HG03196 (cell line): Measurements from ENCODE around the gene SF3A2.

Experiments
- ATAC-seq: cut with Tn5 transposase; IDR thresholded peaks from one replicate; pipeline ENCODE4 v1.9.1; 2021; ENCODE audit not compliant: unreplicated experiment

Gene SF3A2

DNA sequence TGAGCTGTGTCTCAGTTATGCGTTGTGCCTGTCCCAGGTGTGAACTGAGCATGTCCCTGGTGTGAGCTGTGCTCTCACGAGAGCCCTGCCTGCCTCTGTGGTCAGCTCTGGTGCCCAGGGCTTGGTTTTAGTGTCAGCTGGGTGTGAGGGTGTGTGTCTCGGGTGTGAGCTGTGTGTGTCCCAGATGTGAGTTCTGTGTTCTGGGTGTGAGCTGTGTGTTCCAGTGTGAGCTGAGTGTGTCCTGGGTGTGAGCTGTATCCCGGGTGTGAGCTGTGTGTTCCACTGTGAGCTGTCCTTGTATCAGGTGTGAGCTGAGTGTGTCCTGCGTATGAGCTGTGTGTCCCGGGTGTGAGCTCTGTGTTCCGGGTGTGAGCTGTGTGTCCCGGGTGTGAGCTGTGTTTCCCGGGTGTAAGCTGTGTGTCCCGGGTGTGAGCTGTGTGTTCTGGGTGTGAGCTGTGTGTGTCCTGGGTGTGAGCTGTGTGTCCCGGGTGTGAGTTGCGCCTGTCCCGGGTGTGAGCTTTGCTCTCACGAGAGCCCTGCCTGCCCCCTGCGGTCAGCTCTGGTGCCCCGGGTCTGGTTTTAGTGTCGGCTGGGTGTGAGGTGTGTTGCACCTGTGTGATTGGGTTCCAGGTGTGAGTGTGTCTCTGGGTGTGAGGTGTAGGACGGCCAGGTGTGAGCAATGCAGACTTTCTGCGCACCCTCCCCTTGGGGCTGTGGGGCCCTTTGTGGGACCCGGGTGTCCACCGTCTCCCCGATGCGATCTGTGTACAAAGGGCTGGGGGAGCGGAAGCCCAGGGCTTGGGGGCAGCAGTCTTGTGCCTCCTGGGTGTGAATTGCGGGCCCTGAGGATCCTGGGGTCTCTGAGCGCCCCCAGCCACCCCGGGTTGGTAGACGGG lies 52.4 kb downstream of the SF3A2 start:
- no peak for ATAC-seq

DNA sequence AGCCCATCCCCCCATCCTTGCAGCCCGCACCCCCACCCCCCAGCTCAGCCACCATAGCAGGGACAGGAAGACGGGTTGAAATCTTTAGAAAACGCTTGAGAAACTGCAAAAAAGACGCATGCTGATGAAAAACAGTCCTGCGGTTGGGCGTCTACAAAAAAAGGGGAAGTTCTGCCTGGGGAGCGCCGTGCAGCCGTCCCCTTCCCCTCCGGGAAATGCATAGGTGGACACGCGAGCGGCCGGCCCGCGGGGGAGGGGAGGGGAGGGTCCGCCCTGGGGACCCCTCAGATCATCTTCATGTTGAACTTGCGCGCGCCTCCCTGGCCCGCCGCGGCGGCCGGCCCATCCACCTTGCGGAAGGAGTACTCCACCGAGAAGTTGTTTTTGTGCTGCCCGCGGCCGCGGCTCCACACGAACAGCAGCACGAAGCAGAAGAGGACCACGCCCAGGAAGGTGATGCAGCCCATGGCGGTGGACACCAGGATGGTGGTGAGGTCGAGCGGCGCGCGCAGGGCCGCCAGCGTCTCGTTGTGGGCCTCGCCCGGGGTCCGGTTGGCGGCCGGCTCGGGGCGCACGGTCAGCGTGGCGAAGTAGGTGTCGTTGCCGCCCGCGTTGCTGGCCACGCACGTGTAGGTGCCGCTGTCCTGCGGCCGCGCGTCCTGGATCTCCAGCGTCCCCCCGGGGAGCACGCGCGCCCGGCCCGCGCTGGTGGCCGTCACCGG lies 53.3 kb downstream of the SF3A2 start:
- ATAC-seq, result no peak

DNA sequence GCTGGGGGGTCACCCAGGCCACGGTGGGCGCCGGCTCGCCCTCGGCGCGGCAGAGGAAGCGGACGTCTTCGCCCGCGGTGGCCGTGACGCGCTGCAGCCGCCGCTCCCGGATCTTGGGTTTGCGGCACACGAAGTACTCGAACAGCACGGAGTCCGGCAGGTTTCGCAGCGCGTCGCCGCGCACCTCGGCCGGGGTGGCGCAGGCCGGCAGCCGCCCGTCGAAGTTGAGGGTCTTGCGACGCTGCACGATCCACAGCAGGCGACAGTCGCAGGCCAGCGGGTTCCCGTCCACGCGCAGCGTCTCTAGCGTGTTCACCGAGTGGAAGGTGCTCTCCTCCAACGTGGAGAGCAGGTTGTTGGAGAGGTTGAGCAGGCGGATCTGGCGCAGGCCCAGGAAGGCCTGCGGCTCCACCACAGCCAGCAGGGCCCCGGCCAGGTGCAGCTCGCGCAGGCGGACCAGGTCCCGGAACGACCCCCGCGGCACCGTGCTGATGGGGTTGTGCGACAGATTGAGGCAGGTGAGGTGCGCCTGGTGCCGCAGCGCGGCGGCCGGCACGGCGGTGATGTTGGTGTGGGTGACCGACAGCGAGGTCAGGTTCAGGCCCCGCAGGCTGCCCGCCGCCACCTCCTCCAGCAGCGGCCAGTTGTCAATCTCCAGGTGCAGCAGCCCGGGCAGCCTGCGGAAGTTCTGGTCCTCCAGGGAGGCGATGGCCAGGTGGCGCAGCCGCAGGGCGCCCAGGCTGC lies 54.0 kb downstream of the SF3A2 start:
- no peak for ATAC-seq

DNA sequence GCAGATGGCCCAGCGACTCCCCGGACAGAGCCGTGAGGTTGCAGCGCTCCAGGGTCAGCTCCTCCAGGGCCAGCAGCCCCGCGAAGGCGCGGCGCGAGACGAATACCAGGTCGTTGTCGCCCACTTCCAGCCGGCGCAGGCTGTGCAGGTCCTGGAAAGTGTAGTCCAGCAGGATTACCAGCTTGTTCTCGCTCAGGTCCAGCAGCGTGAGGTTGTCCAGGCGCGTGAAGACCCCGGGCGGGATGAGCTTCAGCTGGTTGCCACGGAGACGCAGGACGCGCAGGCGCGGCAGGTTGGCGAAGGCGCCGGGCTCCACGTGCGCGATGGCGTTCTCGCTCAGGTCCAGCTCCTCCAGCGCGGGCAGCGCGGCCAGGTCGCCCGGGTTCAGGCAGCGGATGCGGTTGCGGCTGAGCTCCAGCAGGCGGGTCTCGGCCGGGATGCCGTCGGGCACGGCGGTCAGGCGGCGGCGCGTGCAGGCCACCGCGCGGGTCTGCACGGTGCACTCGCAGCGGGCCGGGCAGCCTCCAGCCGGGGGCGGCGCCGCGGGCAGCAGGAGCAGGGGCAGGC lies 54.6 kb downstream of the SF3A2 start:
- no peak for ATAC-seq

DNA sequence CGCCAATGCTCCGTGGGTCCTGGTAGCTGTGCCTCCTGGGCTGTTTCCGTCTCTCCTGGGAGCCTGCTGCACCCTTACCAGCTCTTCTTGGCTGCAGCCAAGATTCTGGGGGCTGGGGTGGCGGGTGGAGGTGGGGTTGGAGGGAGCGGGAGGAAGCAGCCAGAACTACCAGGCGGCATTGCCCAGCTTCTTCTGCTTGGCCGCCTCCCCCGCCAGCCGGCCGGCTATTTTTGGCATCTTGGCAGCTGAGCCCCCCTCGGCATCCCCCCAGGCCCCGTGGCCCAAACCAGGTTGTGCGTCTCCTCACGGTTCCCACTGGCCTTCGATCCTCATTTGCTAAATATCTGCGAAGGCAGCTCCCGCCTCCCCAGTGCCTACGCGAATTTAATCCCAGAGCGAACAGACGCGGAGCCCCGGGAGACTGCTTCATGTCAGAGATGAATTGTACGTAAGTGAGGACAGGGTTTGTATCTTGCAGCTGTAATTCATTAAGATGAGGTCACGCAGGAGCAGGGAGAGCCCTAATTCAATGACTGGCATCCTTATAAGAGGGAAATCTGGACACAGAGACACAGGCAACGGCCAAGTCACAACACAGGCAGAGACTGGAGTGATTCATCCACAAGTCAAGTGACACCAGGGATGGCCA lies 58.2 kb downstream of the SF3A2 start:
- no peak for ATAC-seq

DNA sequence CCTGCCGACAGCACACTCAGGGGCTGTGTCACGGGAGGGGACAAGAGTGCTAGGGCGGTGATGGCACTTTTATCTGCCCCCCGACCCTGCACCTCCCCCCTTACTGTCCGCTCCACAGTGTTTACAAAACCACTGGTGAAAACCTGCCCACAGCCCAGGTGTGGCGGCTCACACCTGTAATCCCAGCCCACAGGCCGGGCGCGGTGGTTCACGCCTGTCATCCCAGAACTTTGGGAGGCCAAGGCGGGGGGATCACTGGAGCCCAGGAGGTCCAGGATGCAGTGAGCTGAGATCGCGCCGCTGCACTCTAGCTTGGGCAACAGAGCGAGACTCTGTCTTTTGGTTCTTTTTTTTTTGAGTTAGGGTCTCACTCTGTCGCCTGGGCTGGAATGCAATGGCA lies 59.5 kb downstream of the SF3A2 start:
- ATAC-seq, result no peak
